OCI-LY3 (cell line): ENCODE measurements around the gene MTHFD2.
A peak's percentile ranks its signal among the peaks of the same experiment; 100 is the strongest.

Experiments
- H2AFZ ChIP-seq: fragments of 200-600, 300-600 bp; shearing (Covaris generic); 2 replicates; pipeline ENCODE4 v1.6.0; 2014; ENCODE audit warnings: antibody characterized with exemption, low read depth, low read length
- H3K27ac ChIP-seq: fragments of 200-600, 300-600 bp; sonication (generic); 2 replicates; pipeline ENCODE4 v1.5.1; 2014; ENCODE audit warnings: mild to moderate bottlenecking, low read length, moderate library complexity, mixed read lengths
- H3K27me3 ChIP-seq: fragments of 200-600, 300-600 bp; sonication (generic); 2 replicates; pipeline ENCODE4 v1.6.1; 2014; ENCODE audit warnings: low read depth, low read length, mixed read lengths
- H3K36me3 ChIP-seq: fragments of 200-600, 300-600 bp; sonication (generic); replicated peaks from 2 replicates; pipeline ENCODE3; 2014; ENCODE audit warnings: low read depth, low read length, mixed read lengths
- H3K4me1 ChIP-seq: fragments of 300-600, 200-600 bp; sonication (generic); 2 replicates; pipeline ENCODE4 v1.6.1; 2014; ENCODE audit warnings: low read length, mixed read lengths
- H3K4me2 ChIP-seq: fragments of 200-600, 300-600 bp; sonication (generic); 2 replicates; pipeline ENCODE4 v1.6.1; 2014; ENCODE audit warnings: low read length, mixed read lengths
- H3K4me3 ChIP-seq: fragments of 300-600, 200-600 bp; sonication (generic); 2 replicates; pipeline ENCODE4 v1.5.1; 2014; ENCODE audit warnings: antibody characterized with exemption, mild to moderate bottlenecking, low read length, moderate library complexity
- H3K79me2 ChIP-seq: fragments of 300-600, 200-600 bp; shearing (Covaris generic); 2 replicates; pipeline ENCODE4 v1.6.1; 2014; ENCODE audit warnings: mild to moderate bottlenecking, low read length, mixed read lengths
- H3K9ac ChIP-seq: fragments of 300-600, 200-600 bp; shearing (Covaris generic); 2 replicates; pipeline ENCODE4 v1.6.0; 2014; ENCODE audit warnings: mild to moderate bottlenecking, low read length, moderate library complexity
- H3K9me3 ChIP-seq: fragments of 200-600, 300-600 bp; shearing (Covaris generic); 2 replicates; pipeline ENCODE4 v1.6.1; 2014; ENCODE audit warnings: low read length, mixed read lengths; ENCODE audit not compliant: insufficient read depth
- H4K20me1 ChIP-seq: fragments of 200-600, 300-600 bp; sonication (generic); 2 replicates; pipeline ENCODE4 v1.6.1; 2016; ENCODE audit warnings: low read length, mixed read lengths; ENCODE audit not compliant: insufficient read depth
- EZH2phosphoT487 ChIP-seq: fragments of 200-600 bp; shearing (Covaris generic); IDR thresholded peaks from 2 replicates; pipeline ENCODE4 v1.6.1; 2018; ENCODE audit warnings: antibody characterized with exemption, mixed run types, low read depth
- TF ChIP-seq, protein P1 (sequence below): fragments of 200-600, 300-600 bp; sonication (generic); IDR thresholded peaks from 2 replicates; pipeline ENCODE4 v1.5.1; 2014; ENCODE audit warnings: antibody characterized with exemption, low read length, low read depth

MTHFD2 gene

DNA sequence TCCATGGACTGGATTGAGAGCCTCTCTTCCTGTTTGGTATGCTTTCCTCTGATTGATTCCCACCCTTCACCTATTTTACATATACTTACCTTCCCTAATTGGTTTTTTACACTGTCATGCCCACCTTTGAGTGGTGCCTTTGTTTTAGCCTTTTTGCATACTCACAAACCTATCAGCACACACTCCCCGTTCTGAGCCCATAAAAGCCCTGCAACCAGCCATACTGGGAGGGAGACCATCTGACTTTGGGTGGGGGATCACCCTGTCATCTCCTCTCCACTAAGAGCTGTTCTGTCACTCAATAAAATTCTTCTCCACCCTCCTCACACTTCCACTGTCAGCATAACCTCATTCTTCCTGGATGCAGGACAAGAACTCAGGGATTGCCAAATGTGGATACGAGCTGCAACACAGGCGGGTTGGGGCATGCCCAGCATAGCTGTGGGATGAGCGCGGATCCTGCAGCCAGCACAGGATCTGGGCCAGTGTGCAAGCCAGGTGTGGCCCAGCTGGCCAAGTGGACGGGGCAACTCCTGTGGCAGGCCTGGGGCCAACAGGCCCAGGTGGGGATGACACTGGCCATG lies 10.3 kb upstream of the MTHFD2 start:
- no peaks in the 10 kb centered on the region for H4K20me1 ChIP-seq
- H3K27me3 ChIP-seq, result no peaks in the 10 kb centered on the region
- H3K27ac ChIP-seq, result 0 out of 2 replicates have a peak overlapping the region, but pooled peaks have one; percentile 0
- TF ChIP-seq, protein P1, sequence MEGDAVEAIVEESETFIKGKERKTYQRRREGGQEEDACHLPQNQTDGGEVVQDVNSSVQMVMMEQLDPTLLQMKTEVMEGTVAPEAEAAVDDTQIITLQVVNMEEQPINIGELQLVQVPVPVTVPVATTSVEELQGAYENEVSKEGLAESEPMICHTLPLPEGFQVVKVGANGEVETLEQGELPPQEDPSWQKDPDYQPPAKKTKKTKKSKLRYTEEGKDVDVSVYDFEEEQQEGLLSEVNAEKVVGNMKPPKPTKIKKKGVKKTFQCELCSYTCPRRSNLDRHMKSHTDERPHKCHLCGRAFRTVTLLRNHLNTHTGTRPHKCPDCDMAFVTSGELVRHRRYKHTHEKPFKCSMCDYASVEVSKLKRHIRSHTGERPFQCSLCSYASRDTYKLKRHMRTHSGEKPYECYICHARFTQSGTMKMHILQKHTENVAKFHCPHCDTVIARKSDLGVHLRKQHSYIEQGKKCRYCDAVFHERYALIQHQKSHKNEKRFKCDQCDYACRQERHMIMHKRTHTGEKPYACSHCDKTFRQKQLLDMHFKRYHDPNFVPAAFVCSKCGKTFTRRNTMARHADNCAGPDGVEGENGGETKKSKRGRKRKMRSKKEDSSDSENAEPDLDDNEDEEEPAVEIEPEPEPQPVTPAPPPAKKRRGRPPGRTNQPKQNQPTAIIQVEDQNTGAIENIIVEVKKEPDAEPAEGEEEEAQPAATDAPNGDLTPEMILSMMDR, result no peak
- TF ChIP-seq EZH2phosphoT487, result no peak
- no peaks in the 10 kb centered on the region for H3K36me3 ChIP-seq
- peak overlapping the region; percentile 40 for H3K9ac ChIP-seq
- no peak overlapping the region for H2AFZ ChIP-seq
- H3K4me2 ChIP-seq, result peak overlapping the region; percentile 49
- H3K4me1 ChIP-seq, result peaks cover 74% of the 10 kb centered on the region
- H3K9me3 ChIP-seq, result no peaks in the 10 kb centered on the region
- peaks cover 4% of the 10 kb centered on the region for H3K79me2 ChIP-seq
- peak overlapping the region; percentile 37; the same call in 1 of the 2 replicates for H3K4me3 ChIP-seq

DNA sequence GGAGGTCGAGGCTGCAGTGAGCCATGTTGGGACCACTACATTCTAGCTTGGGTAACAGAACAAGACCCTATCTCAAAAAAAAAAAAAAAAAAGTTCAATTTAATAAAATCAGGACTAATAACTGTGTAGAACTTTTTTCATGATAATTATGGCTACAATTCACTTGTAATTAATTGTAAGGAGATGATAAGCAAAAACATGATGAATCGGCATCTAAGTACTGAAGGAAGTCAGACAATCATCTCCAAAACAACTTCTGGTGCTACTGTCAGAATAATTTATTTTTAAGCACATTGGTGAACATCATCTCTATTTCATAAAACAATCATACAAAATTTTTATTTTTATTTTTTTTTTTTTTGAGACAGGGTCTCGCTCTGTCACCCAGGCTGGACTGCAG lies 9.7 kb upstream of the MTHFD2 start:
- Histone ChIP-seq H3K36me3 (no peaks in the 10 kb centered on the region), H3K79me2 (peaks cover 4% of the 10 kb centered on the region), H3K9ac (no peak overlapping the region), H3K27ac (no peak overlapping the region), H3K4me1 (peaks cover 68% of the 10 kb centered on the region), H3K4me3 (no peak overlapping the region), H3K27me3 (no peaks in the 10 kb centered on the region), H4K20me1 (no peaks in the 10 kb centered on the region), H3K9me3 (no peaks in the 10 kb centered on the region), H3K4me2 (no peak overlapping the region), H2AFZ (no peak overlapping the region)
- TF ChIP-seq, protein P1, result no peak
- TF ChIP-seq EZH2phosphoT487, result no peak

DNA sequence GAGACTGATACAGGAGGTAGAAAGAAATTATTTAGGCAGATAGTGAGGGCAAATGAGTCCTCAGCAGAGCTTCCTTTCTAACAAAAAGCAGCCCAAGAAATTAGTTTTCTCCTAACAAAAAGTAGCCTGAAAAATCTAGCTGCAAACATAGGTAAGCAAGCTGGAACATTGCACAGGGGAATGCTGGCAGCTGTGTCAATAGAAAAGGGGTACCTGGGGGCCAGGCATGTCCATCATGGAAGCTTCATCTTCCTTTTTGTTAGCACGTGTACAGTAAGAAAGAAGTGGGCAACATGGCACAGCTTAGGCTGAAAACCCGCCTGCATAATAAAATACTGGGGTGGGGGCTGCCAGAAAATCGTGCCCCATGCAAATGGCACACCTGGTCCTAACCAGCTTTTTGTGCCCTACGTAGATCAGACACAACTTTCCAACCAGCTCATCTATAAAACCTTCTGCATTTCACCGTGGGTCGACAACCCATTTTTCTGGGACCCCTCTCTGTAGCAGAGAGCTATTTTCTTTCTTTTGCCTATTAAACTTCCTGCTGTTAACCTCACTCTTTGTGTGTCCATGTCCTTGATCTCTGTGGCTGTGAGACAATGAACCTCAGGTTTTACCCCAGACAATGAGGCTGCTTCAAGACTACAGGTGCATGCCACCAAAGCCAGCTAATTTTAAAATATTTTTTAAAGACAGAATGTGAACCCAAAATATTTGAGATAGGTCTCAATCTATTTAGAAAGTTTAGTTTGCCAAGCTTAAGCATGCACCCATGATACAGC lies 6.6 kb upstream of the MTHFD2 start:
- H3K4me1 ChIP-seq, result peaks cover 55% of the 10 kb centered on the region
- H4K20me1 ChIP-seq, result no peaks in the 10 kb centered on the region
- no peak overlapping the region for H3K27ac ChIP-seq
- H3K4me3 ChIP-seq, result no peak overlapping the region
- H3K9ac ChIP-seq, result no peak overlapping the region
- H3K36me3 ChIP-seq, result no peaks in the 10 kb centered on the region
- peak overlapping the region; percentile 22 for H3K4me2 ChIP-seq
- H3K27me3 ChIP-seq, result no peaks in the 10 kb centered on the region
- H3K79me2 ChIP-seq, result peaks cover under 1% of the 10 kb centered on the region
- no peak for TF ChIP-seq EZH2phosphoT487
- TF ChIP-seq, protein P1, result no peak
- no peaks in the 10 kb centered on the region for H3K9me3 ChIP-seq
- H2AFZ ChIP-seq, result no peak overlapping the region

DNA sequence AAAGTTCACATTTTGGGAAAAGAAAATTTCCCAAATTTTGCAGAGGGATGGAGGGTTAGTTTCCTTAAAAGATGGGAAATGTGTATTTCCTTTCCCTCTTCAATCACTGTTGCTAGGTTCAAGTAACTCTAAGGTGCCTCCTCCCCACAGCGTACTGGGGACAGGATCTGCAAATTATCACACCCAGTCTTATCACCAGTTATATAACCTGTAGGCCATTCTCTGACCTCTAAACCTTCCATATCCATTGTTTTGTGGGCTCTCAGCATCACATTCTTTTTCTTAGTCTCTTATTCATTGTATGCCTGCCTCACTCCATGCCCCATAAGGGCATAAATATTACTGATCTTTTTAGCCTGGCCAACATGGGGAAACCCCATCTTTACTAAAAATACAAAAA lies 3.6 kb upstream of the MTHFD2 start:
- Histone ChIP-seq H3K9me3 (no peaks in the 10 kb centered on the region), H3K27me3 (no peaks in the 10 kb centered on the region), H3K4me2 (peak overlapping the region; percentile 34), H3K27ac (no peak overlapping the region), H3K36me3 (peaks cover 7% of the 10 kb centered on the region), H3K79me2 (peaks cover 24% of the 10 kb centered on the region), H3K4me1 (peaks cover 47% of the 10 kb centered on the region), H3K4me3 (no peak overlapping the region), H2AFZ (0 out of 2 replicates have a peak overlapping the region, but pooled peaks have one; percentile 3), H4K20me1 (peaks cover 7% of the 10 kb centered on the region), H3K9ac (no peak overlapping the region)
- no peak for TF ChIP-seq EZH2phosphoT487
- TF ChIP-seq, protein P1, result no peak
